HepG2 (cell line): ENCODE measurements around the gene CALU. TPM values are rescaled to one million over a fixed set of nuclear protein-coding genes. Genes with fewer than 3 reads are reported as not detected.

Experiments
- ATAC-seq: fragments of 200-7000 bp; cut with Tn5 transposase; 3 replicates; pipeline ENCODE4 v1.9.1; 2020; ENCODE audit warnings: mild to moderate bottlenecking, moderate library complexity
- BruUV-seq: library from RNA; stranded (reverse); fragments of 400-500 nt; replicated peaks from 2 replicates; lab custom pipeline; 2021; lab: Mats Ljungman, UMichigan
- CTCF ChIA-PET: fragments of 300-600 bp; formaldehyde crosslinking; extraction: SDS; loops from one replicate; lab custom pipeline; 2021; ENCODE audit warnings: low total read pairs, inconsistent platforms, low intra/inter-chr PET ratio; lab: Yijun Ruan, JAX
- POLR2A ChIA-PET: fragments of 350-600 bp; sonication (Branson Sonifier 250); formaldehyde crosslinking; loops from one replicate; lab custom pipeline; 2020; ENCODE audit warnings: antibody characterized with exemption, inconsistent platforms; lab: Yijun Ruan, JAX
- DNase-seq: peaks from one replicate; pipeline ENCODE4 v3.0.0-alpha.2; 2015; ENCODE audit warnings: low spot score
- FAIRE-seq: peaks from 3 replicates; lab custom pipeline; 2011; peaks lifted over from hg19 to GRCh38; lab: Jason Lieb, UNC
- H2AFZ ChIP-seq: one replicate; pipeline ENCODE4 v1.6.1; 2011; ENCODE audit warnings: low read length, inconsistent platforms
- H3K27ac ChIP-seq: fragments of 300-600 bp; 3 replicates; pipeline ENCODE4 v1.8.0; 2011; ENCODE audit warnings: mixed run types, mild to moderate bottlenecking, mixed read lengths, low read length, inconsistent platforms; ENCODE audit not compliant: insufficient read depth; ENCODE audit errors: extremely low read length
- H3K27me3 ChIP-seq, 2 experiments: fragments of 200-600 bp in 1 of 2; 2 replicates in 1 of 2; 3 replicates in 1 of 2; pipeline versions ENCODE4 v1.6.0 to v1.8.0; 2011; ENCODE audit warnings: low read length in 2 of 2, mild to moderate bottlenecking in 2 of 2, moderate library complexity in 2 of 2, inconsistent platforms in 1 of 2; ENCODE audit not compliant: insufficient read depth in 2 of 2, control insufficient read depth in 1 of 2
- H3K36me3 ChIP-seq, 2 experiments: fragments of 200-600 bp in 1 of 2; replicated peaks in 1 of 2; 2 replicates in 1 of 2; 3 replicates in 1 of 2; pipeline versions ENCODE4 v1.5.1 to v1.8.0; 2011; ENCODE audit warnings: low read length in 2 of 2, inconsistent platforms in 1 of 2; ENCODE audit not compliant: insufficient read depth in 2 of 2, control insufficient read depth in 1 of 2
- H3K4me1 ChIP-seq: 2 replicates; pipeline ENCODE4 v1.5.1; 2012; ENCODE audit warnings: low read length, inconsistent platforms; ENCODE audit not compliant: insufficient read depth
- H3K4me2 ChIP-seq: 2 replicates; pipeline ENCODE4 v1.6.0; 2011; ENCODE audit warnings: low read depth, low read length, inconsistent platforms
- H3K4me3 ChIP-seq, 3 experiments: fragments of 200-600 bp in 1 of 3; sonication (generic), shearing (Covaris generic) in 1 of 3; replicated peaks in 1 of 3; 2 replicates each; pipeline ENCODE4 v1.5.1; 2011 to 2016; ENCODE audit warnings: low read length in 3 of 3, inconsistent platforms in 2 of 3, low read depth in 2 of 3, mild to moderate bottlenecking in 2 of 3, control low read depth in 1 of 3, mixed read lengths in 1 of 3; ENCODE audit not compliant: insufficient read depth in 1 of 3
- H3K79me2 ChIP-seq: one replicate; pipeline ENCODE4 v1.6.1; 2011; ENCODE audit warnings: low read length, inconsistent platforms; ENCODE audit not compliant: insufficient read depth
- H3K9ac ChIP-seq: 2 replicates; pipeline ENCODE4 v1.6.0; 2011; ENCODE audit warnings: mild to moderate bottlenecking, low read depth, low read length, inconsistent platforms; ENCODE audit not compliant: insufficient read depth
- H3K9me3 ChIP-seq: 2 replicates; pipeline ENCODE4 v1.5.1; 2012; ENCODE audit warnings: mild to moderate bottlenecking, low read length
- H4K20me1 ChIP-seq: 2 replicates; pipeline ENCODE4 v1.6.0; 2011; ENCODE audit warnings: inconsistent platforms, mild to moderate bottlenecking, low read length, moderate library complexity; ENCODE audit not compliant: insufficient read depth
- FOXJ3 ChIP-seq: sonication (generic); formaldehyde crosslinking; IDR thresholded peaks from 2 replicates; pipeline ENCODE4 v1.4.0; 2020; ENCODE audit warnings: missing genetic modification reagents, mild to moderate bottlenecking, borderline replicate concordance
- FOXK1 ChIP-seq: sonication (generic); formaldehyde crosslinking; IDR thresholded peaks from 2 replicates; pipeline ENCODE4 v1.4.0; 2020; ENCODE audit warnings: low read depth, missing genetic modification reagents, borderline replicate concordance
- FOXM1 ChIP-seq: sonication (generic); formaldehyde crosslinking; IDR thresholded peaks from 2 replicates; pipeline ENCODE4 v1.5.0; 2020; ENCODE audit warnings: missing genetic modification reagents
- HNRNPK ChIP-seq: fragments of 200-400 bp; formaldehyde crosslinking; IDR thresholded peaks from 2 replicates; pipeline ENCODE4 v1.6.1; 2018; ENCODE audit warnings: low read length, low read depth, moderate library complexity, mild to moderate bottlenecking; ENCODE audit not compliant: poor library complexity, severe bottlenecking
- MEF2D ChIP-seq: sonication (generic); formaldehyde crosslinking; IDR thresholded peaks from 2 replicates; pipeline ENCODE4 v1.5.1; 2020; ENCODE audit warnings: mild to moderate bottlenecking, missing genetic modification reagents
- MYNN ChIP-seq: sonication (generic); formaldehyde crosslinking; IDR thresholded peaks from 2 replicates; pipeline ENCODE4 v1.4.0; 2020; ENCODE audit warnings: mild to moderate bottlenecking, low read depth, missing genetic modification reagents
- NPAS2 ChIP-seq: sonication (generic); formaldehyde crosslinking; IDR thresholded peaks from 2 replicates; pipeline ENCODE4 v1.8.0; 2022; ENCODE audit warnings: mild to moderate bottlenecking, missing genetic modification reagents, borderline replicate concordance
- PCBP1 ChIP-seq: fragments of 200-400 bp; formaldehyde crosslinking; IDR thresholded peaks from 2 replicates; pipeline ENCODE4 v1.6.1; 2017; ENCODE audit warnings: mild to moderate bottlenecking, low read depth, low read length, borderline replicate concordance
- REL ChIP-seq: sonication (generic); formaldehyde crosslinking; conservative IDR thresholded peaks from 2 replicates; pipeline ENCODE4 v1.8.0; 2022; ENCODE audit warnings: mild to moderate bottlenecking, missing genetic modification reagents, moderate library complexity
- SIX4 ChIP-seq: sonication (generic); formaldehyde crosslinking; IDR thresholded peaks from 2 replicates; pipeline ENCODE4 v1.4.0; 2020; ENCODE audit warnings: missing genetic modification reagents
- SOX5 ChIP-seq: IDR thresholded peaks from 2 replicates; pipeline ENCODE4 v1.6.1; 2016; ENCODE audit warnings: borderline replicate concordance
- ZBTB43 ChIP-seq: sonication (generic); formaldehyde crosslinking; conservative IDR thresholded peaks from 2 replicates; pipeline ENCODE4 v1.4.0; 2020; ENCODE audit warnings: missing genetic modification reagents
- ZFP1 ChIP-seq: IDR thresholded peaks from 2 replicates; pipeline ENCODE4 v1.6.1; 2016
- ZNF121 ChIP-seq: sonication (generic); formaldehyde crosslinking; IDR thresholded peaks from 2 replicates; pipeline ENCODE4 v1.5.0; 2020; ENCODE audit warnings: mild to moderate bottlenecking, missing genetic modification reagents
- ZNF160 ChIP-seq: sonication (generic); formaldehyde crosslinking; IDR thresholded peaks from 2 replicates; pipeline ENCODE4 v1.8.0; 2022; ENCODE audit warnings: mild to moderate bottlenecking, inconsistent platforms, missing genetic modification reagents
- ZNF230 ChIP-seq: sonication (generic); formaldehyde crosslinking; IDR thresholded peaks from 2 replicates; pipeline ENCODE4 v1.4.0; 2020; ENCODE audit warnings: mild to moderate bottlenecking, missing genetic modification reagents
- ZNF430 ChIP-seq: sonication (generic); formaldehyde crosslinking; IDR thresholded peaks from 2 replicates; pipeline ENCODE4 v1.9.0; 2021; ENCODE audit warnings: mild to moderate bottlenecking, missing genetic modification reagents
- ZNF547 ChIP-seq: sonication (generic); formaldehyde crosslinking; IDR thresholded peaks from 2 replicates; pipeline ENCODE4 v1.5.1; 2020; ENCODE audit warnings: mild to moderate bottlenecking, missing genetic modification reagents
- ZNF574 ChIP-seq: sonication (generic); formaldehyde crosslinking; IDR thresholded peaks from 2 replicates; pipeline ENCODE4 v1.4.0; 2020; ENCODE audit warnings: missing genetic modification reagents
- WGBS: methylation state at CpG from one replicate; pipeline ENCODE4 v1.1.6; 2017; ENCODE audit warnings: low lambda C conversion rate; 5-methylcytosine and 5-hydroxymethylcytosine counted together
- in situ Hi-C: cut with HindIII; loops from 2 replicates; pipeline ENCODE4 v1.10.0; 2017; ENCODE audit warnings: low pct_unique_long_range_greater_than_20kb; ENCODE audit not compliant: extremely low pct_ligation_motif_present
- intact Hi-C: fragments of 100-400 bp; cut with micrococcal nuclease; formaldehyde crosslinking; loops from one replicate; pipeline ENCODE4 v1.10.0; 2022; ENCODE audit not compliant: unreplicated experiment
- polyA plus RNA-seq, 8 experiments: library from polyadenylated mRNA; depleted of rRNA in 3 of 8; stranded (reverse) in 7 of 8; unstranded in 1 of 8; fragments of >200 nt; fragmentation: Illumina TruSeq in 4 of 8; extraction: Trizol in 4 of 8; gene quantifications; 2 replicates each; pipeline versions ENCODE4 v1.2.1 to v1.2.3, GENCODE V29; 2011 to 2016; ENCODE audit warnings: low read depth in 4 of 8, missing spikeins in 1 of 8, mixed read lengths in 1 of 8; ENCODE audit not compliant: insufficient read depth in 1 of 8
- total RNA-seq, 5 experiments: library from RNA; depleted of rRNA; stranded (reverse); fragments of >200 nt; fragmentation: Illumina TruSeq; extraction: Trizol; gene quantifications; 2 replicates each; pipeline ENCODE4 v1.2.3, GENCODE V29; 2016; ENCODE audit warnings: low read depth in 1 of 5
- TF ChIP-seq, protein P1 (sequence below): sonication (generic); formaldehyde crosslinking; IDR thresholded peaks from 2 replicates; pipeline ENCODE4 v1.8.1; 2023; ENCODE audit warnings: missing genetic modification reagents, inconsistent platforms, borderline replicate concordance

CALU gene
- total and polyA plus RNA-seq, 2 of the 13 experiments (the other 11 are each of a cell fraction or from before 2014, with no cell fraction given): 198 to 252 TPM

- TF ChIP-seq ZNF574 (no peak), ZNF230 (CRISPR knock-in tag) (no peak), ZFP1 (CRISPR knock-in tag) (no peak), MYNN (CRISPR knock-in tag) (no peak), ZNF547 (CRISPR knock-in tag) (no peak), FOXM1 (CRISPR knock-in tag) (no peak)
- TF ChIP-seq, protein P1, sequence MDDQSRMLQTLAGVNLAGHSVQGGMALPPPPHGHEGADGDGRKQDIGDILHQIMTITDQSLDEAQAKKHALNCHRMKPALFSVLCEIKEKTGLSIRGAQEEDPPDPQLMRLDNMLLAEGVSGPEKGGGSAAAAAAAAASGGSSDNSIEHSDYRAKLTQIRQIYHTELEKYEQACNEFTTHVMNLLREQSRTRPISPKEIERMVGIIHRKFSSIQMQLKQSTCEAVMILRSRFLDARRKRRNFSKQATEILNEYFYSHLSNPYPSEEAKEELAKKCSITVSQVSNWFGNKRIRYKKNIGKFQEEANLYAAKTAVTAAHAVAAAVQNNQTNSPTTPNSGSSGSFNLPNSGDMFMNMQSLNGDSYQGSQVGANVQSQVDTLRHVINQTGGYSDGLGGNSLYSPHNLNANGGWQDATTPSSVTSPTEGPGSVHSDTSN (CRISPR knock-in tag): no peak
These were observed 39.3 kb upstream of the CALU start (continued) for GRCh38 chr7:128699895-128700294.

DNA sequence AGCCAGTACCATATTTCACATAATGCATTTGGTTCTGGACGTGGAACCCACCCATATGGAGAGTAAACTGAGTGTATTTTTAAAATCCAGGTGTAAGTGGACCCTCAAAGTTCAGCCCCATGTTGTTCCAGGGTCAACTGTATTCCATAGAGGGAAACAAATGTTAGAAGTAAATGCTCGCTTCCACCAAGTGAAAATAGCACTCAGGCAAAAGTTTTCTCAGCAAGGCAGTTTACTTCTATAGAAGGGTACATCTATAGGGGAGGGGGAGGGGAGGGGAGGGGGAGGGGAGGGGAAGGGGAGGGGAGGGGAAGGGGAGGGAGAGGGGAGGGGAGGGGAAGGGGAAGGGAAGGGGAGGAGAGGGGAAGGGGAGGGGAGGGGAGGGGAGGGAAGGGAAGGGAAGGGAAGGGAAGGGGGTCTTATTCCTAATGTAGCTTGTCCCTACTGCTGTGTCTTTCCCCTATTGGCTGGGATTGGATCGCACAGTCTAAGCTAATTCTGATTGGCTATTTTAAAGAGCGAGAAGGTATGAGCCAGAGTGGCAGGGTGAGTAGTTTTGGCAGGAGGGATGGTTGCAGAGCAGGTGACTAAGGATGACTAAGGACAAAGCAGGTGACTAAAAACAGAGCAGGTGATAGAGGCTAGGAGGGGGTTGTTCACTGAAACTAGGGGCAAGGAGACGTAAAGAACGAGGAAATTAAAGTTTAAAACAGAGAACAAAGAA, 37.9 kb upstream of the CALU start:
- ATAC-seq (no peak), FAIRE-seq (no peak), DNase-seq (no peak)
- Histone ChIP-seq H3K9me3 (no peaks in the 10 kb centered on the region), H3K4me2 (no peak overlapping the region), H3K4me3 (no peak overlapping the region), H3K27ac (no peak overlapping the region), H3K9ac (no peak overlapping the region), H2AFZ (no peak overlapping the region), H3K4me1 (peaks cover 6% of the 10 kb centered on the region), H3K27me3 (peaks cover 0 to 36% of the 10 kb centered on the region in 2 experiments; a peak in 3 of 5 replicates), H4K20me1 (no peaks in the 10 kb centered on the region), H3K36me3 (no peaks in the 10 kb centered on the region), H3K79me2 (no peaks in the 10 kb centered on the region)
- ChIA-PET POLR2A (no interaction called here), CTCF (no interaction called here)
- intact Hi-C loops (no loop called here), in situ Hi-C loops (no loop called here)
- BruUV-seq: no TSS peak
- 5% methylated on average over 6 of the region's 6 CpGs for WGBS
- TF ChIP-seq ZNF430 (CRISPR knock-in tag) (no peak), NPAS2 (no peak), SIX4 (CRISPR knock-in tag) (no peak), HNRNPK (peak; percentile 89), ZNF160 (CRISPR knock-in tag) (no peak), FOXJ3 (CRISPR knock-in tag) (no peak), PCBP1 (peak; percentile 68; the same call in 1 of the 2 replicates), REL (CRISPR knock-in tag) (no peak), MEF2D (CRISPR knock-in tag) (no peak), ZNF121 (no peak), SOX5 (CRISPR knock-in tag) (no peak), FOXK1 (no peak), ZBTB43 (CRISPR knock-in tag) (no peak)
